Measurements from ENCODE around the gene RGS7. TPM values are rescaled to one million over a fixed set of nuclear protein-coding genes. Genes with fewer than 3 reads are reported as not detected.

The RGS7 gene
- total and polyA plus RNA-seq, 10 of the 15 experiments (the other 5 are each of a cell fraction or from before 2014, with no cell fraction given), result not detected

DNA sequence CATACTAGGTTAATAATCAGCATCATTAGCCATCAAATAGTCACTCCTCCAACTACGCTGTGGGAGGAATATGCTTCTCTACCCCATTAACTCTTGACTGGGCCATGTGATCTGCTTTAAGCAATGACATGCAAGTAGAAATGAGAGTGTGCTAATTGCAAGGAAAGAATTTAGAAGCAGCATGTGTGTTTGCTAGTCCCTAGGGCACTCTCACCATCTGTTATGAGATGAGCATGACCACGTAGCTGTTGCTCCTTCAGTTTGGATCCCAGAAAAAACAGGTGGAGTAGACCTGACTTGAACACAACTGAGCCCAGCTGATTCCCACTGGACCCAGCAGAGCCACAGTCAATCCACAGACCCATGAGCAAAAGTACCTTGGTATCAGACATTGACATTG, 19.7 kb upstream of the RGS7 start (continued):
- TF ChIP-seq, protein P1, sequence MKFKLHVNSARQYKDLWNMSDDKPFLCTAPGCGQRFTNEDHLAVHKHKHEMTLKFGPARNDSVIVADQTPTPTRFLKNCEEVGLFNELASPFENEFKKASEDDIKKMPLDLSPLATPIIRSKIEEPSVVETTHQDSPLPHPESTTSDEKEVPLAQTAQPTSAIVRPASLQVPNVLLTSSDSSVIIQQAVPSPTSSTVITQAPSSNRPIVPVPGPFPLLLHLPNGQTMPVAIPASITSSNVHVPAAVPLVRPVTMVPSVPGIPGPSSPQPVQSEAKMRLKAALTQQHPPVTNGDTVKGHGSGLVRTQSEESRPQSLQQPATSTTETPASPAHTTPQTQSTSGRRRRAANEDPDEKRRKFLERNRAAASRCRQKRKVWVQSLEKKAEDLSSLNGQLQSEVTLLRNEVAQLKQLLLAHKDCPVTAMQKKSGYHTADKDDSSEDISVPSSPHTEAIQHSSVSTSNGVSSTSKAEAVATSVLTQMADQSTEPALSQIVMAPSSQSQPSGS (IDR thresholded peaks at IDR 0.05; ENCODE audit: low read length), result no peak
- no peak for TF ChIP-seq ESRRA (IDR thresholded peaks at IDR 0.05; ENCODE audit: low read length)
- no peak for TF ChIP-seq RCOR1 (conservative IDR thresholded peaks at IDR 0.05; ENCODE audit: low read depth, low read length)
- TF ChIP-seq ZNF622 (IDR thresholded peaks at IDR 0.05), result no peak
- no peak for TF ChIP-seq ZNF274 (IDR thresholded peaks at IDR 0.05; ENCODE audit: insufficient read depth, insufficient read length)
- TF ChIP-seq SRF (IDR thresholded peaks at IDR 0.05; ENCODE audit: low read depth in 2 of 2, low read length in 2 of 2), result no peak

DNA sequence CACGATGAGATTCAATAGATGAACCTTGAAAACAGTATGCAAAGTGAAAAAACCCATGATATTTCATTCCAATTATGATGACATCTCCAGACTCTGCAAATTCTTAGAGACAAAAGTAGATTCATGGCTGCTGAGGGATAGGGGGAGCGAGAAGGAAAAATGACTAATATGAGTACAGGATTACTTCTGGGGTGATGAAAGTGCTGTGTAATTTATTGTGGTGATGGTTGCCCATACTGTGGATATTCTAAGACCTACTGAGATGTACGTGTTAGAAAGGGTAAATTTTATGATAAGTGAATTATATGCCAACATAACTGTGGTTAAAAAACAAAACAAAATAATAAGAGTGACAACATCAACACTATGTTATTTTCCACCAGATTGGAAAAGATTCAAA, 18.9 kb upstream of the RGS7 start:
- 2% methylated on average over 3 of the region's 3 CpGs for WGBS (ENCODE audit: insufficient coverage, insufficient replicate concordance, low lambda C conversion rate, missing lambda C conversion rate)
- ATAC-seq (no peak), FAIRE-seq (no peak), DNase-seq (ENCODE audit: low read depth, low spot score) (no peak)
- H3K9me3 ChIP-seq (replicated peaks; ENCODE audit: control insufficient read depth, insufficient read depth, low read length), result no peaks in the 10 kb centered on the region
- POLR2A ChIA-PET, result no interaction called here
- H4K20me1 ChIP-seq (ENCODE audit: control insufficient read depth, insufficient read depth), result no peaks in the 10 kb centered on the region
- H3K36me3 ChIP-seq (ENCODE audit: control insufficient read depth in 2 of 2, insufficient read depth in 2 of 2, low read length in 1 of 2), result no peaks in the 10 kb centered on the region
- CTCF ChIA-PET, result no interaction called here
- H3K4me3 ChIP-seq, result no peak overlapping the region
- in situ Hi-C loops (cut with MboI) (no loop called here), intact Hi-C loops (cut with micrococcal nuclease; ENCODE audit: unreplicated experiment) (no loop called here)
- no peak overlapping the region for H3K4me2 ChIP-seq (ENCODE audit: control insufficient read depth, insufficient read depth)
- H3K79me2 ChIP-seq (ENCODE audit: control insufficient read depth, insufficient read depth, low read length), result no peaks in the 10 kb centered on the region
- BruUV-seq (replicated peaks), result no TSS peak
- RAD21 ChIA-PET (ENCODE audit: unreplicated experiment), result no interaction called here
- no peak overlapping the region for H3K27ac ChIP-seq (ENCODE audit: control insufficient read depth, insufficient read depth)
- SMC1A ChIA-PET (ENCODE audit: uncharacterized antibody, unreplicated experiment), result no interaction called here
- no peak overlapping the region for H2AFZ ChIP-seq (ENCODE audit: control insufficient read depth, low read depth, low read length)
- no peaks in the 10 kb centered on the region for H3K27me3 ChIP-seq (replicated peaks in 1 of 2; ENCODE audit: control insufficient read depth in 2 of 2, insufficient read depth in 2 of 2, low read length in 1 of 2)
- no peak overlapping the region for H3K9ac ChIP-seq (ENCODE audit: control insufficient read depth, insufficient read depth, low read length)
- H3K4me1 ChIP-seq (ENCODE audit: control insufficient read depth, insufficient read depth, low read length), result no peaks in the 10 kb centered on the region
- no peak for TF ChIP-seq RAD51 (IDR thresholded peaks at IDR 0.05)
- no peak for TF ChIP-seq STAT1 (conservative IDR thresholded peaks at IDR 0.05)
- TF ChIP-seq POU2F2 (IDR thresholded peaks at IDR 0.05; ENCODE audit: borderline replicate concordance, low read depth, low read length), result no peak
- no peak for TF ChIP-seq NFXL1 (IDR thresholded peaks at IDR 0.05; ENCODE audit: borderline replicate concordance)
- no peak for TF ChIP-seq DPF2 (IDR thresholded peaks at IDR 0.05)
- no peak for TF ChIP-seq RCOR1 (conservative IDR thresholded peaks at IDR 0.05; ENCODE audit: low read depth, low read length)
- TF ChIP-seq CEBPB (IDR thresholded peaks at IDR 0.05; ENCODE audit: borderline replicate concordance in 1 of 2, low read depth in 2 of 2, low read length in 2 of 2), result no peak
- TF ChIP-seq HCFC1 (IDR thresholded peaks at IDR 0.05; ENCODE audit: low read length), result no peak
- TF ChIP-seq, protein P2, sequence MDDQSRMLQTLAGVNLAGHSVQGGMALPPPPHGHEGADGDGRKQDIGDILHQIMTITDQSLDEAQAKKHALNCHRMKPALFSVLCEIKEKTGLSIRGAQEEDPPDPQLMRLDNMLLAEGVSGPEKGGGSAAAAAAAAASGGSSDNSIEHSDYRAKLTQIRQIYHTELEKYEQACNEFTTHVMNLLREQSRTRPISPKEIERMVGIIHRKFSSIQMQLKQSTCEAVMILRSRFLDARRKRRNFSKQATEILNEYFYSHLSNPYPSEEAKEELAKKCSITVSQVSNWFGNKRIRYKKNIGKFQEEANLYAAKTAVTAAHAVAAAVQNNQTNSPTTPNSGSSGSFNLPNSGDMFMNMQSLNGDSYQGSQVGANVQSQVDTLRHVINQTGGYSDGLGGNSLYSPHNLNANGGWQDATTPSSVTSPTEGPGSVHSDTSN (IDR thresholded peaks at IDR 0.05; ENCODE audit: insufficient replicate concordance, low read depth, low read length), result no peak
- no peak for TF ChIP-seq HDGF (IDR thresholded peaks at IDR 0.05)
- no peak for TF ChIP-seq POLR2A (IDR thresholded peaks at IDR 0.05; ENCODE audit: low read depth, low read length)

Data from GM12878 (cell line).